ENCODE results near the gene HSF5. TPM values are rescaled to one million over a fixed set of nuclear protein-coding genes. Genes with fewer than 3 reads are reported as not detected.

HSF5 gene
- total RNA-seq, 2 donors from 2014 or later, result 1.5 to 1.6 TPM

GRCh38 chr17:58436805-58437239 is 51.4 kb downstream of the HSF5 start:
- no peak for DNase-seq
- no peak overlapping the region for H3K27ac Mint-ChIP-seq
- ATAC-seq, result no peak

GRCh38 chr17:58436245-58436644 is 52.0 kb downstream of the HSF5 start:
- ATAC-seq, result no peak
- peaks cover 9% of the 10 kb centered on the region for H3K4me1 Mint-ChIP-seq
- H3K9me3 ChIP-seq (ENCODE audit: control insufficient read depth, low read length, poor library complexity, severe bottlenecking), result no peaks in the 10 kb centered on the region
- H3K36me3 Mint-ChIP-seq (ENCODE audit: low read depth), result peaks cover 14% of the 10 kb centered on the region
- H3K4me3 Mint-ChIP-seq, result no peak overlapping the region
- no peak overlapping the region for H3K27ac Mint-ChIP-seq
- H3K27me3 Mint-ChIP-seq, result no peaks in the 10 kb centered on the region
- DNase-seq, result no peak

More at GRCh38 chr17:58436805-58437239, 51.4 kb downstream of the HSF5 start:
- no peaks in the 10 kb centered on the region for H3K27me3 Mint-ChIP-seq
- H3K36me3 Mint-ChIP-seq (ENCODE audit: low read depth), result peaks cover 15% of the 10 kb centered on the region
- H3K9me3 ChIP-seq (ENCODE audit: control insufficient read depth, low read length, poor library complexity, severe bottlenecking), result no peaks in the 10 kb centered on the region
- peaks cover 9% of the 10 kb centered on the region for H3K4me1 Mint-ChIP-seq
- no peak overlapping the region for H3K4me3 Mint-ChIP-seq

- H3K36me3 Mint-ChIP-seq (ENCODE audit: low read depth), result peaks cover 13% of the 10 kb centered on the region
- peaks cover 9% of the 10 kb centered on the region for H3K4me1 Mint-ChIP-seq
- ATAC-seq, result no peak
- DNase-seq, result no peak
- H3K9me3 ChIP-seq (ENCODE audit: control insufficient read depth, low read length, poor library complexity, severe bottlenecking), result no peaks in the 10 kb centered on the region
- no peaks in the 10 kb centered on the region for H3K27me3 Mint-ChIP-seq
- no peak overlapping the region for H3K27ac Mint-ChIP-seq
- no peak overlapping the region for H3K4me3 Mint-ChIP-seq
These were observed 55.2 kb downstream of the HSF5 start for GRCh38 chr17:58432806-58433573.

- no peak overlapping the region for H3K4me3 Mint-ChIP-seq
- H3K4me1 Mint-ChIP-seq, result peaks cover 5% of the 10 kb centered on the region
- H3K36me3 Mint-ChIP-seq (ENCODE audit: low read depth), result peaks cover 4% of the 10 kb centered on the region
- no peaks in the 10 kb centered on the region for H3K9me3 ChIP-seq (ENCODE audit: control insufficient read depth, low read length, poor library complexity, severe bottlenecking)
- H3K27me3 Mint-ChIP-seq, result no peaks in the 10 kb centered on the region
- ATAC-seq (no peak), DNase-seq (no peak)
- no peak overlapping the region for H3K27ac Mint-ChIP-seq
These were observed 60.4 kb downstream of the HSF5 start for GRCh38 chr17:58427807-58428206.

- H3K27me3 Mint-ChIP-seq, result no peaks in the 10 kb centered on the region
- H3K4me1 Mint-ChIP-seq, result peaks cover 9% of the 10 kb centered on the region
- ATAC-seq (no peak), DNase-seq (no peak)
- no peaks in the 10 kb centered on the region for H3K9me3 ChIP-seq (ENCODE audit: control insufficient read depth, low read length, poor library complexity, severe bottlenecking)
- no peak overlapping the region for H3K4me3 Mint-ChIP-seq
- H3K36me3 Mint-ChIP-seq (ENCODE audit: low read depth), result peaks cover 2% of the 10 kb centered on the region
- no peak overlapping the region for H3K27ac Mint-ChIP-seq
These were observed 66.5 kb downstream of the HSF5 start for GRCh38 chr17:58421711-58422110.

- H3K27me3 Mint-ChIP-seq, result no peaks in the 10 kb centered on the region
- peaks cover 2% of the 10 kb centered on the region for H3K36me3 Mint-ChIP-seq (ENCODE audit: low read depth)
- no peak overlapping the region for H3K27ac Mint-ChIP-seq
- H3K9me3 ChIP-seq (ENCODE audit: control insufficient read depth, low read length, poor library complexity, severe bottlenecking), result no peaks in the 10 kb centered on the region
- DNase-seq (no peak), ATAC-seq (no peak)
- peaks cover 9% of the 10 kb centered on the region for H3K4me1 Mint-ChIP-seq
- no peak overlapping the region for H3K4me3 Mint-ChIP-seq
These were observed 67.4 kb downstream of the HSF5 start for GRCh38 chr17:58420827-58421226.

- Mint-ChIP-seq H3K4me1 (peaks cover 9% of the 10 kb centered on the region), H3K36me3 (ENCODE audit: low read depth) (peaks cover 2% of the 10 kb centered on the region), H3K4me3 (peak within 1 kb of the TSS; percentile 19), H3K27ac (peak within 1 kb of the TSS; percentile 78), H3K27me3 (no peaks in the 10 kb centered on the region)
- H3K9me3 ChIP-seq (ENCODE audit: control insufficient read depth, low read length, poor library complexity, severe bottlenecking), result no peaks in the 10 kb centered on the region
- peak; percentile 60 to 73 (median 68) for DNase-seq
- peak; percentile 100 for ATAC-seq
These were observed 70.7 kb downstream of the HSF5 start, which contains the start of gene RNF43 for GRCh38 chr17:58417300-58418092. Gene RNF43, minus strand, starts transcription at chr17:58417534. Its CDS starts 1,957 bp downstream, at chr17:58415577.

- no peaks in the 10 kb centered on the region for H3K9me3 ChIP-seq (ENCODE audit: control insufficient read depth, low read length, poor library complexity, severe bottlenecking)
- peak overlapping the region; percentile 19 for H3K4me3 Mint-ChIP-seq
These were observed 71.3 kb downstream of the HSF5 start for GRCh38 chr17:58416937-58417299.

GRCh38 chr17:58416396-58416795 is 71.8 kb downstream of the HSF5 start:
- ATAC-seq (no peak), DNase-seq (no peak)
- Mint-ChIP-seq H3K36me3 (ENCODE audit: low read depth) (peaks cover 2% of the 10 kb centered on the region), H3K4me1 (peaks cover 9% of the 10 kb centered on the region), H3K4me3 (no peak overlapping the region), H3K27me3 (no peaks in the 10 kb centered on the region), H3K27ac (no peak overlapping the region)
- H3K9me3 ChIP-seq (ENCODE audit: control insufficient read depth, low read length, poor library complexity, severe bottlenecking), result no peaks in the 10 kb centered on the region

More at GRCh38 chr17:58416937-58417299, 71.3 kb downstream of the HSF5 start:
- peak overlapping the region; percentile 78 for H3K27ac Mint-ChIP-seq
- peaks cover 2% of the 10 kb centered on the region for H3K36me3 Mint-ChIP-seq (ENCODE audit: low read depth)
- H3K27me3 Mint-ChIP-seq, result no peaks in the 10 kb centered on the region
- peaks cover 9% of the 10 kb centered on the region for H3K4me1 Mint-ChIP-seq
- ATAC-seq (no peak), DNase-seq (no peak)

- Mint-ChIP-seq H3K36me3 (ENCODE audit: low read depth) (peaks cover 2% of the 10 kb centered on the region), H3K4me3 (no peak overlapping the region), H3K27ac (no peak overlapping the region), H3K27me3 (no peaks in the 10 kb centered on the region), H3K4me1 (peaks cover 9% of the 10 kb centered on the region)
- no peaks in the 10 kb centered on the region for H3K9me3 ChIP-seq (ENCODE audit: control insufficient read depth, low read length, poor library complexity, severe bottlenecking)
- ATAC-seq (no peak), DNase-seq (no peak)
These were observed 72.7 kb downstream of the HSF5 start for GRCh38 chr17:58415371-58416055.

GRCh38 chr17:58414596-58414997 is 73.6 kb downstream of the HSF5 start:
- H3K27ac Mint-ChIP-seq, result no peak overlapping the region
- no peaks in the 10 kb centered on the region for H3K9me3 ChIP-seq (ENCODE audit: control insufficient read depth, low read length, poor library complexity, severe bottlenecking)

GRCh38 chr17:58413684-58414083 is 74.5 kb downstream of the HSF5 start:
- Mint-ChIP-seq H3K27me3 (no peaks in the 10 kb centered on the region), H3K4me1 (peaks cover 9% of the 10 kb centered on the region), H3K36me3 (ENCODE audit: low read depth) (peaks cover 2% of the 10 kb centered on the region), H3K27ac (no peak overlapping the region), H3K4me3 (no peak overlapping the region)
- ATAC-seq, result no peak
- H3K9me3 ChIP-seq (ENCODE audit: control insufficient read depth, low read length, poor library complexity, severe bottlenecking), result no peaks in the 10 kb centered on the region
- DNase-seq, result no peak

More at GRCh38 chr17:58414596-58414997, 73.6 kb downstream of the HSF5 start:
- Mint-ChIP-seq H3K4me3 (no peak overlapping the region), H3K36me3 (ENCODE audit: low read depth) (peaks cover 2% of the 10 kb centered on the region), H3K4me1 (peaks cover 9% of the 10 kb centered on the region), H3K27me3 (no peaks in the 10 kb centered on the region)
- ATAC-seq (no peak), DNase-seq (no peak)

Data from T-helper 17 cell (primary cell).